Endothelial cell of umbilical vein (primary cell): ENCODE measurements around the gene OR13J1.

Experiments used
- EZH2 ChIP-seq: IDR thresholded peaks from 2 replicates; pipeline ENCODE4 v1.6.1; 2012; ENCODE audit warnings: borderline replicate concordance, low read depth, mild to moderate bottlenecking, moderate library complexity, low read length, inconsistent platforms; ENCODE audit not compliant: severe bottlenecking
- FOS ChIP-seq: IDR thresholded peaks from 2 replicates; pipeline ENCODE4 v1.6.1; 2011; ENCODE audit warnings: mild to moderate bottlenecking, low read length, moderate library complexity, borderline replicate concordance; ENCODE audit not compliant: insufficient read depth
- MYC ChIP-seq: IDR thresholded peaks from one replicate; pipeline ENCODE4 v1.6.1; 2011; ENCODE audit warnings: mild to moderate bottlenecking, low read depth, low read length
- POLR2A ChIP-seq: IDR thresholded peaks from 2 replicates; pipeline ENCODE4 v1.6.1; 2012; ENCODE audit warnings: low read depth, mild to moderate bottlenecking, control low read depth, low read length
- POLR2AphosphoS5 ChIP-seq: IDR thresholded peaks from 2 replicates; pipeline ENCODE4 v1.6.1; 2012; ENCODE audit warnings: low read depth, mild to moderate bottlenecking, control low read depth, low read length, moderate library complexity; ENCODE audit not compliant: insufficient read depth
- TF ChIP-seq, protein P1 (sequence below), 2 donors: IDR thresholded peaks; 1 replicate in 1 of 2; 2 replicates in 1 of 2; pipeline ENCODE4 v1.5.1; 2011; ENCODE audit warnings: low read length in 2 of 2, mild to moderate bottlenecking in 2 of 2, moderate library complexity in 2 of 2, control low read depth in 1 of 2, inconsistent platforms in 1 of 2, low read depth in 1 of 2; ENCODE audit not compliant: insufficient read depth in 1 of 2; ENCODE audit errors: extremely low read depth in 1 of 2
- TF ChIP-seq, protein P2 (sequence below): IDR thresholded peaks from 2 replicates; pipeline ENCODE4 v1.6.1; 2011; ENCODE audit not compliant: insufficient read depth, insufficient read length

DNA sequence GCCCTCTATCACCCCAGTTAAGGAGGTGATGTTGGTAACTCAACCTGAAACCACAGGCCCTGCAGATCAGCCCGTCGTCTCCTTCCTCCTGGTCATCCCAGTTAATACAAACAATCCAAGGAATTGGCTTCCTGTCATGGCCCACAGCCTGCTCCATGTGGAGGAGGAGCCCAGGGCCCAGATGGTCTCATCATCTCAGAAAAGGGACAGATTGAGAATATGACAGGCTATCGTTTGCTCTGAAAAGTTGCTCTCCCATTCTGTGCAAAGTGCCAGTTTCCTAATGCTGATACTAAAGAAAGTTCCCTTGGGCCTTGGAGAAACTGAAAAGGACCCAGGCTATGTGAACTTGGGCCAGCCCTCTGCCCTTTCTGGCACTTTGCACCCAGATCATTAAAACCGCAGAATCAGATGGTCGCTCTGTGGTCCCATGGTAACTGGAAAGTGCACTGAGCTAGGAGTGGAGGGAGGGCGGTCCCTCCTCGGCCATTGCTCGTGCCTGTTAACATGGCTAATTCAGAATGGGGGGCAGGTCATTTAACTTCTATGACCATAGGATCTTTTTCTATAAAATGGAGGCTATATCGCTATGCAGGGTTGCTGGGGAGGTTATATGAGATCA is 38.4 kb upstream of the OR13J1 start:
- TF ChIP-seq, protein P1, sequence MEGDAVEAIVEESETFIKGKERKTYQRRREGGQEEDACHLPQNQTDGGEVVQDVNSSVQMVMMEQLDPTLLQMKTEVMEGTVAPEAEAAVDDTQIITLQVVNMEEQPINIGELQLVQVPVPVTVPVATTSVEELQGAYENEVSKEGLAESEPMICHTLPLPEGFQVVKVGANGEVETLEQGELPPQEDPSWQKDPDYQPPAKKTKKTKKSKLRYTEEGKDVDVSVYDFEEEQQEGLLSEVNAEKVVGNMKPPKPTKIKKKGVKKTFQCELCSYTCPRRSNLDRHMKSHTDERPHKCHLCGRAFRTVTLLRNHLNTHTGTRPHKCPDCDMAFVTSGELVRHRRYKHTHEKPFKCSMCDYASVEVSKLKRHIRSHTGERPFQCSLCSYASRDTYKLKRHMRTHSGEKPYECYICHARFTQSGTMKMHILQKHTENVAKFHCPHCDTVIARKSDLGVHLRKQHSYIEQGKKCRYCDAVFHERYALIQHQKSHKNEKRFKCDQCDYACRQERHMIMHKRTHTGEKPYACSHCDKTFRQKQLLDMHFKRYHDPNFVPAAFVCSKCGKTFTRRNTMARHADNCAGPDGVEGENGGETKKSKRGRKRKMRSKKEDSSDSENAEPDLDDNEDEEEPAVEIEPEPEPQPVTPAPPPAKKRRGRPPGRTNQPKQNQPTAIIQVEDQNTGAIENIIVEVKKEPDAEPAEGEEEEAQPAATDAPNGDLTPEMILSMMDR (IDR thresholded peaks at IDR 0.05; ENCODE audit: extremely low read depth in 1 of 2, insufficient read depth in 1 of 2, low read depth in 1 of 2, low read length in 2 of 2): no peak
- TF ChIP-seq, protein P2, sequence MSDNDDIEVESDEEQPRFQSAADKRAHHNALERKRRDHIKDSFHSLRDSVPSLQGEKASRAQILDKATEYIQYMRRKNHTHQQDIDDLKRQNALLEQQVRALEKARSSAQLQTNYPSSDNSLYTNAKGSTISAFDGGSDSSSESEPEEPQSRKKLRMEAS: no peak
- TF ChIP-seq POLR2A: no peak
- no peak for TF ChIP-seq EZH2
- no peak for TF ChIP-seq MYC
- no peak for TF ChIP-seq FOS
- TF ChIP-seq POLR2AphosphoS5: peak; percentile 4
